ENCODE data around the gene AKT3. TPM values are rescaled to one million over a fixed set of nuclear protein-coding genes. Genes with fewer than 3 reads are reported as not detected.

The AKT3 gene
- total RNA-seq, 1 donor from 2014 or later: 61.9 TPM

- DNase-seq (ENCODE audit: extremely low spot score in 2 of 2): no peak
- intact Hi-C loops (cut with DNase I): no loop called here
- no peaks in the 10 kb centered on the region for H3K36me3 ChIP-seq
- no peaks in the 10 kb centered on the region for H3K4me1 ChIP-seq
- no peak for TF ChIP-seq POLR2AphosphoS5 (IDR thresholded peaks at IDR 0.05; ENCODE audit: insufficient read depth in 1 of 2, low read depth in 1 of 2)
- TF ChIP-seq CTCF (IDR thresholded peaks at IDR 0.05): no peak
- no peak for TF ChIP-seq POLR2A (IDR thresholded peaks at IDR 0.05)
- no peaks in the 10 kb centered on the region for H3K9me3 ChIP-seq
- no peak overlapping the region for H3K27ac ChIP-seq
- no peak overlapping the region for H3K4me3 ChIP-seq
- H3K27me3 ChIP-seq: no peaks in the 10 kb centered on the region
These were observed 325.0 kb downstream of the AKT3 start for GRCh38 chr1:243525085-243525487.

GRCh38 chr1:243523766-243524165 lies 326.3 kb downstream of the AKT3 start:
- intact Hi-C loops (cut with DNase I): no loop called here
- no peaks in the 10 kb centered on the region for H3K36me3 ChIP-seq
- no peaks in the 10 kb centered on the region for H3K9me3 ChIP-seq
- TF ChIP-seq CTCF (IDR thresholded peaks at IDR 0.05) (no peak), POLR2A (IDR thresholded peaks at IDR 0.05) (no peak), POLR2AphosphoS5 (IDR thresholded peaks at IDR 0.05; ENCODE audit: insufficient read depth in 1 of 2, low read depth in 1 of 2) (no peak)
- no peak overlapping the region for H3K27ac ChIP-seq
- H3K4me3 ChIP-seq: no peak overlapping the region
- DNase-seq (ENCODE audit: extremely low spot score in 2 of 2): no peak
- H3K4me1 ChIP-seq: no peaks in the 10 kb centered on the region
- no peaks in the 10 kb centered on the region for H3K27me3 ChIP-seq

GRCh38 chr1:243520831-243521230 lies 329.2 kb downstream of the AKT3 start:
- no peaks in the 10 kb centered on the region for H3K27me3 ChIP-seq
- intact Hi-C loops (cut with DNase I): no loop called here
- H3K36me3 ChIP-seq: no peaks in the 10 kb centered on the region
- no peak overlapping the region for H3K27ac ChIP-seq
- H3K9me3 ChIP-seq: no peaks in the 10 kb centered on the region
- DNase-seq (ENCODE audit: extremely low spot score in 2 of 2): no peak
- no peak for TF ChIP-seq POLR2A (IDR thresholded peaks at IDR 0.05)
- TF ChIP-seq POLR2AphosphoS5 (IDR thresholded peaks at IDR 0.05; ENCODE audit: insufficient read depth in 1 of 2, low read depth in 1 of 2): no peak
- TF ChIP-seq CTCF (IDR thresholded peaks at IDR 0.05): no peak
- H3K4me3 ChIP-seq: no peak overlapping the region
- no peaks in the 10 kb centered on the region for H3K4me1 ChIP-seq

GRCh38 chr1:243514927-243515326 lies 335.1 kb downstream of the AKT3 start:
- intact Hi-C loops (cut with DNase I): no loop called here
- DNase-seq (ENCODE audit: extremely low spot score in 2 of 2): no peak
- no peak overlapping the region for H3K4me3 ChIP-seq

More at GRCh38 chr1:243514927-243515326, 335.1 kb downstream of the AKT3 start:
- TF ChIP-seq CTCF (IDR thresholded peaks at IDR 0.05) (no peak), POLR2AphosphoS5 (IDR thresholded peaks at IDR 0.05; ENCODE audit: insufficient read depth in 1 of 2, low read depth in 1 of 2) (no peak), POLR2A (IDR thresholded peaks at IDR 0.05) (no peak)
- H3K36me3 ChIP-seq: peaks cover 0 to 12% of the 10 kb centered on the region in 2 donors
- H3K27ac ChIP-seq: no peak overlapping the region
- H3K27me3 ChIP-seq: no peaks in the 10 kb centered on the region
- H3K4me1 ChIP-seq: no peaks in the 10 kb centered on the region
- H3K9me3 ChIP-seq: no peaks in the 10 kb centered on the region

Measured in vagina (tissue), 2 donors.